Prostate gland (tissue), 2 donors: ENCODE results near the gene ALG5. TPM values are rescaled to one million over a fixed set of nuclear protein-coding genes. Genes with fewer than 3 reads are reported as not detected.

Experiments used
- DNase-seq: peaks from one replicate; pipeline ENCODE4 v3.0.0-alpha.2; 2019; ENCODE audit warnings: low spot score
- H3K27ac ChIP-seq, 2 donors: fragments of 200-600 bp; sonication (generic); 2 replicates each; pipeline ENCODE4 v1.5.1; 2017 to 2019
- H3K27me3 ChIP-seq: fragments of 200-600 bp; sonication (generic); replicated peaks from 2 replicates; pipeline ENCODE4 v1.5.1; 2019; ENCODE audit not compliant: insufficient read depth
- H3K36me3 ChIP-seq, 2 donors: fragments of 200-600 bp; sonication (generic); 1 replicate in 1 of 2; 2 replicates in 1 of 2; pipeline versions ENCODE4 v1.5.1 to v1.8.1; 2017 to 2019
- H3K4me1 ChIP-seq: fragments of 200-600 bp; sonication (generic); replicated peaks from 2 replicates; pipeline ENCODE4 v1.5.1; 2019
- H3K4me3 ChIP-seq, 2 donors: fragments of 200-600 bp; sonication (generic); 2 replicates each; pipeline ENCODE4 v1.5.1; 2017 to 2019
- H3K9me3 ChIP-seq: fragments of 200-600 bp; sonication (generic); 2 replicates; pipeline ENCODE4 v1.5.1; 2017
- POLR2A ChIP-seq: fragments of 450-650 bp; IDR thresholded peaks from one replicate; pipeline ENCODE4 v1.6.1; 2016; ENCODE audit warnings: antibody characterized with exemption, mild to moderate bottlenecking
- POLR2AphosphoS5 ChIP-seq: sonication (generic); formaldehyde crosslinking; IDR thresholded peaks from one replicate; pipeline ENCODE4 v1.6.1; 2017; ENCODE audit warnings: antibody characterized with exemption
- WGBS: methylation state at CpG from one replicate; pipeline ENCODE4 v1.1.5; 2018; 5-methylcytosine and 5-hydroxymethylcytosine counted together
- intact Hi-C: fragments of 100-400 bp; cut with DNase I; formaldehyde crosslinking; loops from one replicate; pipeline ENCODE4 v1.14.2; 2022
- total RNA-seq, 2 donors: library from RNA; depleted of rRNA; stranded (reverse); fragments of >200 nt; gene quantifications; one replicate each; pipeline ENCODE4 v1.1.0, GENCODE V29; 2016
- TF ChIP-seq, protein P1 (sequence below), 4 experiments: fragments of 200-600 bp in 2 of 4; fragments of 450-650 bp in 2 of 4; sonication (generic) in 2 of 4; IDR thresholded peaks; 1 replicate in 3 of 4; 2 replicates in 1 of 4; pipeline ENCODE4 v1.5.1; 2016 to 2019; ENCODE audit warnings: antibody characterized with exemption in 4 of 4, mild to moderate bottlenecking in 2 of 4, moderate library complexity in 2 of 4

The ALG5 gene
- total RNA-seq, 2 donors from 2014 or later = 14.1 to 41.3 TPM

DNA sequence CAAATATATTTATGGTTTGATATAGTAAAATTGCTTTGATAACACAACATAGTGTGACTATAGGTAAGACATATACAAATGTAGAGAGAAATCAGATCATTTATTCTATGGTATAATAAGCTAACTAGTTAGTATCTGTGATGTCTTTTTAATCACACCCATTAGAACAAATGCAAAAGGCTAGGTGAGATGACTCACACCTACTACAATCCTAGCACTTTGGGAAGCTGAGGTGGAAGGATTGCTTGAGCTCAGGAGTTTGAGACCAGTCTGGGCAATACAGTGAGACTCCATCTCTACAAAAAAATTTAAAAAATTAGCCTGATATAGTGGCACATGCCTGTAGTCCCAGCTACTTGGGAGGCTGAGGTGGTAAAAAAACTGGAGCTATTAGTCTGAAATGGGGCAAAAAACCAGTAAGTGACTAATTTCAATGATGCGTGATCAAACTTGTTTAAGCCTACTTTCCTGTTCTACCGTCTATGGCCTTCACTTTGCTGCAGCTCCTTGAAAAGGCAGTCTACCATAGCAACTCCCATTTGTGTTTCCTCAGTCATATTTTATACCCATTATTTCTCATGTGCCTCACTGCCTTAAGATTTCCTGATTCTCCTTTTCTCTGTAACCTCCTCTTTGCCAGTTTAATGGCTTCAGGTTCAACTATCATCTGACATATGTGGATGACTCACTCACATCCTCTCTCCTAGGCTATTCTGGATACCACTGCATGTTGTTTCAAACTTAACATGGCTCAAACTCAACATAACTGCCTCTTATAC lies 12.5 kb downstream of the ALG5 start:
- Histone ChIP-seq H3K9me3 (no peaks in the 10 kb centered on the region), H3K36me3 (peaks cover 0 to 9% of the 10 kb centered on the region in 2 donors), H3K4me3 (no peak overlapping the region), H3K27me3 (no peaks in the 10 kb centered on the region), H3K27ac (no peak overlapping the region), H3K4me1 (no peaks in the 10 kb centered on the region)
- TF ChIP-seq POLR2A (no peak), POLR2AphosphoS5 (no peak)
- TF ChIP-seq, protein P1, sequence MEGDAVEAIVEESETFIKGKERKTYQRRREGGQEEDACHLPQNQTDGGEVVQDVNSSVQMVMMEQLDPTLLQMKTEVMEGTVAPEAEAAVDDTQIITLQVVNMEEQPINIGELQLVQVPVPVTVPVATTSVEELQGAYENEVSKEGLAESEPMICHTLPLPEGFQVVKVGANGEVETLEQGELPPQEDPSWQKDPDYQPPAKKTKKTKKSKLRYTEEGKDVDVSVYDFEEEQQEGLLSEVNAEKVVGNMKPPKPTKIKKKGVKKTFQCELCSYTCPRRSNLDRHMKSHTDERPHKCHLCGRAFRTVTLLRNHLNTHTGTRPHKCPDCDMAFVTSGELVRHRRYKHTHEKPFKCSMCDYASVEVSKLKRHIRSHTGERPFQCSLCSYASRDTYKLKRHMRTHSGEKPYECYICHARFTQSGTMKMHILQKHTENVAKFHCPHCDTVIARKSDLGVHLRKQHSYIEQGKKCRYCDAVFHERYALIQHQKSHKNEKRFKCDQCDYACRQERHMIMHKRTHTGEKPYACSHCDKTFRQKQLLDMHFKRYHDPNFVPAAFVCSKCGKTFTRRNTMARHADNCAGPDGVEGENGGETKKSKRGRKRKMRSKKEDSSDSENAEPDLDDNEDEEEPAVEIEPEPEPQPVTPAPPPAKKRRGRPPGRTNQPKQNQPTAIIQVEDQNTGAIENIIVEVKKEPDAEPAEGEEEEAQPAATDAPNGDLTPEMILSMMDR (IDR thresholded peaks at IDR 0.05) = no peak
- 65% methylated on average over 2 of the region's 2 CpGs for WGBS
- intact Hi-C loops = no loop called here
- DNase-seq = no peak

DNA sequence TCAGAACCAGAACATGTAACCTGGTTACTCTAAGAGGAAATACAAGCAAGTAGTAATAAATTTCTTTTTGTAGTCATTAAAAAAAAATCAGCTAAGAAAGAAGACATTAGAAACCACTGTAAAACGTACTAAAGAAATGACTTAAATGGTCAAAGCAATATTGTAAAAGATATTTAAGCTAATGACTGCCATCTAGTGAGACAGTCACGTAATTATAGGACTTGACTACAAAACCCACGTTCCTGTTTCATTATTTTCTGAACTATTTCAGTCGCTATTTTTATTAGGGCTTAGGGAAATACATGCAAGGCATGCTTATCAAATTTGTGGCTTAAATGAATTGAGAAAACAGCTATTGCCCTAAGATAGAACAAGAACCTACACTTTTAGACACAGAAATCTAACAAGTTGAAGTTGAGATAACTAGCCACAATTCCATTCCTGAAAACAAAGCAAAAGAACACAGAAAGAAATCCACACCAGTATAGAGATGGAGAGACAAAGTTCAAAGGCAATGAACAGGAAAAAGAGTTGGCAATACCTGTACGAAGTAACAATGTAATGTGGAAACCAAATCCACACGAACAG lies 17.9 kb downstream of the ALG5 start:
- WGBS = 23% methylated on average over 6 of the region's 6 CpGs
- no peak overlapping the region for H3K4me3 ChIP-seq
- H3K27me3 ChIP-seq = no peaks in the 10 kb centered on the region
- H3K4me1 ChIP-seq = no peaks in the 10 kb centered on the region
- no peak overlapping the region for H3K27ac ChIP-seq
- H3K36me3 ChIP-seq = no peaks in the 10 kb centered on the region
- DNase-seq = no peak
- intact Hi-C loops = loop anchor here (2.0 kb wide), 1 partner anchor 122 kb away; no protein-coding TSS in a partner anchor
- TF ChIP-seq POLR2AphosphoS5 = no peak
- TF ChIP-seq POLR2A = no peak
- TF ChIP-seq, protein P1 (IDR thresholded peaks at IDR 0.05) = peak; percentile 19 to 70 (median 54)
- no peaks in the 10 kb centered on the region for H3K9me3 ChIP-seq

DNA sequence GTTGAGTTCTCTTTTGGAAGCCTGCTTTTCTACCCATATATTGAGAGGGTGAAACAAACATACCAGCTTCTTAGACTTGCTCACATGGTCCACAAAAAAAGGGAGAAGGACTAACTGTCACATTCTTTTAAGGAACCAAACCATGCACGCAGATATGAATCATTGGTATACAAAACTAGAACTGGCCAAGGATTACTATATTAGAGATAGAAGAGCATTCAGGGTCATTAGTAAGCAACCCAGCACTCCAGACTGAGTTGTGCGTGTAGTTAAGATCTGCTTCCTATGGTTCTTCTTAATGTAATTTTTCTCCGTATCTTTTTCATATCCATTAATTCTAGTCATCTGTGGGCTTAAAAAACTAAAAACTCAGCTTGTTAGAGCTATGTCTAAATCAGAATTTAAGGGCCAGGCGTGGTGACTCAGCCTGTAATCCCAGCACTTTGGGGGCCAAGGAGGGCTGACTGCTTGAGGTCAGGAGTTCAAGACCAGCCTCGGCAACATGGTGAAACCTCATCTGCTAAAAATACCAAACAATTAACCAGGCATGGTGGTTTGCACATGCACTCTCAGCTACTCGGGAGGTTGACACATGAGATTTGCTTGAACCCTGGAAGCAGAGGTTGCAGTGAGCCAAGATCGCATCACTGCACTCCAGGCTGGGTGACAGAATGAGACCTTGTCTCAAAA lies 19.6 kb downstream of the ALG5 start:
- Histone ChIP-seq H3K9me3 (no peaks in the 10 kb centered on the region), H3K36me3 (no peaks in the 10 kb centered on the region), H3K4me1 (no peaks in the 10 kb centered on the region), H3K27ac (no peak overlapping the region), H3K4me3 (no peak overlapping the region), H3K27me3 (no peaks in the 10 kb centered on the region)
- 85% methylated on average over 7 of the region's 7 CpGs for WGBS
- no peak for DNase-seq
- intact Hi-C loops = loop anchor here (2.0 kb wide), 1 partner anchor 121 kb away; no protein-coding TSS in a partner anchor
- TF ChIP-seq, protein P1 (IDR thresholded peaks at IDR 0.05) = no peak
- TF ChIP-seq POLR2A (no peak), POLR2AphosphoS5 (no peak)

DNA sequence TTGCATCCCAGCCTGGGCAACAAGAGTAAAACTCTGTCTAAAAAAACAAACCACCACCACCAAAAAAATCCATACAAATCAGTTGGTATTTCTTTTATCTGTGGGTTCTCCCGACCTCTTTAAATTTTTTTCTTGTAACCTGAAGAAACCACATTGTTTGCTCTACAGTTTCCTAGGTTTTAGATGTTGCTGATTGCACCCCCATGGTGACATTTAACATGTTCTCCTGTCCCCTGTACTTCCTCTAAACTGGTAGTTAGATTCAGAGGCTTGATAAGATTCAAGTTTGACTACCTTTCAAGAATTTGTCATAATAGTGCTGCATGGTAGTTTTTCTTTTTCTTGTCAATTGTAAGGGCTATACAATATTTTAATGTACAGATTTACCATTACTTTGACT lies 24.0 kb downstream of the ALG5 start:
- Histone ChIP-seq H3K4me3 (no peak overlapping the region), H3K9me3 (no peaks in the 10 kb centered on the region), H3K4me1 (no peaks in the 10 kb centered on the region), H3K27ac (no peak overlapping the region), H3K36me3 (no peaks in the 10 kb centered on the region), H3K27me3 (no peaks in the 10 kb centered on the region)
- no peak for DNase-seq
- intact Hi-C loops = no loop called here
- TF ChIP-seq, protein P1 (IDR thresholded peaks at IDR 0.05) = no peak
- TF ChIP-seq POLR2A (no peak), POLR2AphosphoS5 (no peak)
- 60% methylated on average over 1 of the region's 1 CpG for WGBS
